ENCODE measurements around the gene SYT9.

The SYT9 gene

DNA sequence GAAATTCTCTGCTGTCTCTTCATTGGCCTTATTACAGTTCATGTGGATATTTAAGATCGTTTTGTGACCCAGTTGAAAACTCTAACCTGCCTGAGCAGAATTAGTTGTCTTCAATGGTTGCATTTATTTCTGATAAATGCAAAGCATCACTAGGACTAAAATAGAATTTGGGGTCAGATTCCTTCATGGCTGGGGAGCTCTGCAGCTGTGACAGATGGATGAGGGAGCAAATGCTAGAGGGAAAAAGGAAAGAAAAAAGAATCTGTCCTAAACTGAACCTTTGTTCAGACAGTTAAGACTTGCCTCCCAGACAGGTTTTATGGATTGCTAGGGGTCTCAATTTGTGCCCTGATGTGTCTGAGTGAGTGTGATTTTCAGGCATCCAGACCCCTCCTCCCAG is 113.0 kb downstream of the SYT9 start:
- Histone ChIP-seq H3K36me3 (ENCODE audit: control insufficient read depth in 2 of 2, insufficient read depth in 2 of 2, low read length in 2 of 2) (no peaks in the 10 kb centered on the region), H3K4me3 (ENCODE audit: low read length in 2 of 2) (no peak overlapping the region), H3K27ac (ENCODE audit: low read depth in 2 of 2, low read length in 2 of 2) (no peak overlapping the region), H3K9ac (ENCODE audit: low read depth in 1 of 2, low read length in 2 of 2) (no peak overlapping the region), H3K4me1 (ENCODE audit: control insufficient read depth in 2 of 2, insufficient read depth in 2 of 2, low read length in 2 of 2) (no peaks in the 10 kb centered on the region), H3K27me3 (ENCODE audit: control insufficient read depth in 2 of 2, insufficient read depth in 2 of 2, low read length in 2 of 2) (no peaks in the 10 kb centered on the region), H3K9me3 (ENCODE audit: control insufficient read depth in 2 of 2, low read length in 2 of 2) (no peaks in the 10 kb centered on the region)

DNA sequence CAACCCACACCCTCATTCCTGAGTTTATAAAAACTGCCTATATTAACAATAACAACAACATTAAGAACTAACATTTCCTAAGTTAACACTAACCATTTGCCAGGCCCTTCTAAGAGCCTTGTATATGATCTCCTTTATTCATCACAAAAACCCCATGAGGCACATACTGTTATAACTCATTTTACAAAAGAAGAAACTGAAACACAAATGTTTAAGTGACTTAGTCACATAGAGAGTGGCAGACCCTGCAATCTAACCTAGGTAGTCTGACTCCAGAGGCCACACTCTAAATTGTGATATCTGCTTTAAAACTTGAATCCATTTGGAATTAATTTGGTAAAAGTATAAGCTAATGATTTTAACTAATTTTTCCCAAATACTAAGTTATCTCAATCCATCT is 116.1 kb downstream of the SYT9 start:
- H3K36me3 ChIP-seq (ENCODE audit: control insufficient read depth in 2 of 2, insufficient read depth in 2 of 2, low read length in 2 of 2) = no peaks in the 10 kb centered on the region
- H3K9ac ChIP-seq (ENCODE audit: low read depth in 1 of 2, low read length in 2 of 2) = no peak overlapping the region
- H3K9me3 ChIP-seq (ENCODE audit: control insufficient read depth in 2 of 2, low read length in 2 of 2) = no peaks in the 10 kb centered on the region
- no peak overlapping the region for H3K4me3 ChIP-seq (ENCODE audit: low read length in 2 of 2)
- no peak overlapping the region for H3K27ac ChIP-seq (ENCODE audit: low read depth in 2 of 2, low read length in 2 of 2)
- no peaks in the 10 kb centered on the region for H3K27me3 ChIP-seq (ENCODE audit: control insufficient read depth in 2 of 2, insufficient read depth in 2 of 2, low read length in 2 of 2)
- no peaks in the 10 kb centered on the region for H3K4me1 ChIP-seq (ENCODE audit: control insufficient read depth in 2 of 2, insufficient read depth in 2 of 2, low read length in 2 of 2)

GRCh38 chr11:7376386-7376785 is 124.7 kb downstream of the SYT9 start:
- H3K4me3 ChIP-seq (ENCODE audit: low read length in 2 of 2) = no peak overlapping the region
- no peaks in the 10 kb centered on the region for H3K27me3 ChIP-seq (ENCODE audit: control insufficient read depth in 2 of 2, insufficient read depth in 2 of 2, low read length in 2 of 2)
- no peak overlapping the region for H3K9ac ChIP-seq (ENCODE audit: low read depth in 1 of 2, low read length in 2 of 2)
- no peaks in the 10 kb centered on the region for H3K36me3 ChIP-seq (ENCODE audit: control insufficient read depth in 2 of 2, insufficient read depth in 2 of 2, low read length in 2 of 2)
- H3K9me3 ChIP-seq (ENCODE audit: control insufficient read depth in 2 of 2, low read length in 2 of 2) = no peaks in the 10 kb centered on the region
- no peak overlapping the region for H3K27ac ChIP-seq (ENCODE audit: low read depth in 2 of 2, low read length in 2 of 2)
- H3K4me1 ChIP-seq (ENCODE audit: control insufficient read depth in 2 of 2, insufficient read depth in 2 of 2, low read length in 2 of 2) = no peaks in the 10 kb centered on the region

DNA sequence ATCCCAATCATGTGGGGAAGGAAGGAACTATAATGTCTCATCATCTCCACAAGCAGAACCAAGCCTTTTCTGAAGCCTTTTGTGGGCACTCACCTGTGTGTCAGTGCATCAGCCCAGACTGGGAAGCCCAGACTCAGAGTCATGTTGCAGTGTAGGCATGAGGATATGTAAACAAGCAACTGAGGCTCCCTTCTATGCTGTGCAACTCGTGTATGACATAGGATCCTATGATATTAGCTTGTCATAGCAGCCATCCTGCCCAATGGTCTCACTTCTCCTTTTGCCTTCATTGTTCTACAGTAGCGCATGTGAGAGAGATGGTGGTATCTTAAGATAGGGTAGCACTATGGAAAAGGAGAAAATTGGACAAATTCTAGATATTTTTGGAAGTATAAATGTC is 130.2 kb downstream of the SYT9 start:
- Histone ChIP-seq H3K9ac (ENCODE audit: low read depth in 1 of 2, low read length in 2 of 2) (no peak overlapping the region), H3K4me1 (ENCODE audit: control insufficient read depth in 2 of 2, insufficient read depth in 2 of 2, low read length in 2 of 2) (no peaks in the 10 kb centered on the region), H3K4me3 (ENCODE audit: low read length in 2 of 2) (no peak overlapping the region), H3K9me3 (ENCODE audit: control insufficient read depth in 2 of 2, low read length in 2 of 2) (no peaks in the 10 kb centered on the region), H3K27ac (ENCODE audit: low read depth in 2 of 2, low read length in 2 of 2) (no peak overlapping the region), H3K36me3 (ENCODE audit: control insufficient read depth in 2 of 2, insufficient read depth in 2 of 2, low read length in 2 of 2) (no peaks in the 10 kb centered on the region), H3K27me3 (ENCODE audit: control insufficient read depth in 2 of 2, insufficient read depth in 2 of 2, low read length in 2 of 2) (no peaks in the 10 kb centered on the region)

- H3K36me3 ChIP-seq (ENCODE audit: control insufficient read depth in 2 of 2, insufficient read depth in 2 of 2, low read length in 2 of 2) = no peaks in the 10 kb centered on the region
- no peaks in the 10 kb centered on the region for H3K9me3 ChIP-seq (ENCODE audit: control insufficient read depth in 2 of 2, low read length in 2 of 2)
- H3K4me1 ChIP-seq (ENCODE audit: control insufficient read depth in 2 of 2, insufficient read depth in 2 of 2, low read length in 2 of 2) = no peaks in the 10 kb centered on the region
- H3K27me3 ChIP-seq (ENCODE audit: control insufficient read depth in 2 of 2, insufficient read depth in 2 of 2, low read length in 2 of 2) = no peaks in the 10 kb centered on the region
- no peak overlapping the region for H3K27ac ChIP-seq (ENCODE audit: low read depth in 2 of 2, low read length in 2 of 2)
- H3K4me3 ChIP-seq (ENCODE audit: low read length in 2 of 2) = no peak overlapping the region
- H3K9ac ChIP-seq (ENCODE audit: low read depth in 1 of 2, low read length in 2 of 2) = no peak overlapping the region
Observed at GRCh38 chr11:7383406-7383805, 131.7 kb downstream of the SYT9 start.

GRCh38 chr11:7384691-7385090 is 133.0 kb downstream of the SYT9 start:
- H3K27me3 ChIP-seq (ENCODE audit: control insufficient read depth in 2 of 2, insufficient read depth in 2 of 2, low read length in 2 of 2) = no peaks in the 10 kb centered on the region
- no peaks in the 10 kb centered on the region for H3K36me3 ChIP-seq (ENCODE audit: control insufficient read depth in 2 of 2, insufficient read depth in 2 of 2, low read length in 2 of 2)
- H3K27ac ChIP-seq (ENCODE audit: low read depth in 2 of 2, low read length in 2 of 2) = no peak overlapping the region
- no peaks in the 10 kb centered on the region for H3K4me1 ChIP-seq (ENCODE audit: control insufficient read depth in 2 of 2, insufficient read depth in 2 of 2, low read length in 2 of 2)
- H3K4me3 ChIP-seq (ENCODE audit: low read length in 2 of 2) = no peak overlapping the region
- H3K9me3 ChIP-seq (ENCODE audit: control insufficient read depth in 2 of 2, low read length in 2 of 2) = no peaks in the 10 kb centered on the region
- H3K9ac ChIP-seq (ENCODE audit: low read depth in 1 of 2, low read length in 2 of 2) = no peak overlapping the region

DNA sequence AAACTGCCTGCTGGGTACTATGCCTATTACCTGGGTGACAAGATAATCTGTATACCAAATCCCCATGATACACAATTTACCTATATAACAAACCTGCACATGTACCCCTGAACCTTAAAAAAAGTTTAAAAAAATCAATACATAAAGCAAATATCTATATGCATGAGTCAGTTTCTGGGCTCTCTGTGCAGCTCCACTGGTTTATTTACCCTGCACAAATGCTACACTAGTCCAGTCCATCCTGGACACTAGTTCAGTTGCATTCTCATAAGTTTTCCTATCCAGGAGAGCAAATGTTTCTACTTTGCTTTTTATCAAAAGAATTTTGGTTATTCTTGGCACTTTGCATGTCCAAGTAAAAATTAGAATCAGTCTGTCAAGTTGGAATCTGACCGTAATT is 133.8 kb downstream of the SYT9 start:
- no peak overlapping the region for H3K27ac ChIP-seq (ENCODE audit: low read depth in 2 of 2, low read length in 2 of 2)
- no peaks in the 10 kb centered on the region for H3K9me3 ChIP-seq (ENCODE audit: control insufficient read depth in 2 of 2, low read length in 2 of 2)
- no peak overlapping the region for H3K9ac ChIP-seq (ENCODE audit: low read depth in 1 of 2, low read length in 2 of 2)
- H3K4me1 ChIP-seq (ENCODE audit: control insufficient read depth in 2 of 2, insufficient read depth in 2 of 2, low read length in 2 of 2) = no peaks in the 10 kb centered on the region
- H3K27me3 ChIP-seq (ENCODE audit: control insufficient read depth in 2 of 2, insufficient read depth in 2 of 2, low read length in 2 of 2) = no peaks in the 10 kb centered on the region
- no peaks in the 10 kb centered on the region for H3K36me3 ChIP-seq (ENCODE audit: control insufficient read depth in 2 of 2, insufficient read depth in 2 of 2, low read length in 2 of 2)
- H3K4me3 ChIP-seq (ENCODE audit: low read length in 2 of 2) = no peak overlapping the region

DNA sequence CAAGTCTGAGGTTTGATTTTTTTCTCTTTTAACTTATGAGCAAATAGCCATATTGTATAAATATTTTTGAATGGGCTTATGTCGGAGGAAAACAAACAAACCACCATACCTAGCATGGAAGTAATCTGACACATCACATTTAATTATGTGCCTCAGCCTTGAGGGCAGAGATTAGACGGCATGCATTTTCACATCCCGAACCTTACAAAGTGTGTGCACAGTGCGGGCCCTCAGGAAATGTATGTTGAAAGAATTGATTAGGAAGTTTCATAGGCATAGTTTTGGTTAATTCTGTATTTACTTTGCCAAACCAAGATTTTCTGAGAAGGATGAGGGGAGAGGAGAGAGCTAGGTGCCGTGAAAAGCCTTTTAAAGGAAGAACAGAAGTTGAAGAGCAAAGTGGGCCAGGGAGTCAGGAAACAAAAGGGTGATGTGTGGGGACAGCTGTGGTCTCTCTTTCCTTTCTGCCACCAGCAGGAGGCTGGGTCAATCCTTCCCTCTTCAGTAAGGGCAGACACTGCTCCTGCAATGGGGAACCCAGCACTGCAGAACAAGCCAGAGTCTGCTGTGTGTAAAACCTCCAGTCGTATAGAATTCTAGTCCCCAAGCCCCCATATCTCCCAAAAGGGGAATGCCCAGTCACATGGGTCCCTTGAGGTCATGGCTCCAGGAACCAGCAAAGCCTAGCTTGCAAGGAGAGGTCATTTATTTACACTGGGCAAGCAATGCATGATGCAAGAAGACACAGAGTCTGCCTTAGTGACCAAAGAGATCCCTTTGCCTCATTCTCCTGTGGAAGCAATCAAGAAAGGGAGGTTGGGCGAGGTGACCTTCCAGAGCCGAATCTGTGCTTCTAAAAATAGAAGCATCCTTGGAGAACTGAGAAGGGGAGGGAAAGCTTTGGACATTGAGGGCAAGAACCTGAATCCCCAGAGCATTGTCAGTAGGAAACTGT is 162.5 kb downstream of the SYT9 start:
- Histone ChIP-seq H3K27ac (ENCODE audit: low read depth in 2 of 2, low read length in 2 of 2) (no peak overlapping the region), H3K27me3 (ENCODE audit: control insufficient read depth in 2 of 2, insufficient read depth in 2 of 2, low read length in 2 of 2) (no peaks in the 10 kb centered on the region)

DNA sequence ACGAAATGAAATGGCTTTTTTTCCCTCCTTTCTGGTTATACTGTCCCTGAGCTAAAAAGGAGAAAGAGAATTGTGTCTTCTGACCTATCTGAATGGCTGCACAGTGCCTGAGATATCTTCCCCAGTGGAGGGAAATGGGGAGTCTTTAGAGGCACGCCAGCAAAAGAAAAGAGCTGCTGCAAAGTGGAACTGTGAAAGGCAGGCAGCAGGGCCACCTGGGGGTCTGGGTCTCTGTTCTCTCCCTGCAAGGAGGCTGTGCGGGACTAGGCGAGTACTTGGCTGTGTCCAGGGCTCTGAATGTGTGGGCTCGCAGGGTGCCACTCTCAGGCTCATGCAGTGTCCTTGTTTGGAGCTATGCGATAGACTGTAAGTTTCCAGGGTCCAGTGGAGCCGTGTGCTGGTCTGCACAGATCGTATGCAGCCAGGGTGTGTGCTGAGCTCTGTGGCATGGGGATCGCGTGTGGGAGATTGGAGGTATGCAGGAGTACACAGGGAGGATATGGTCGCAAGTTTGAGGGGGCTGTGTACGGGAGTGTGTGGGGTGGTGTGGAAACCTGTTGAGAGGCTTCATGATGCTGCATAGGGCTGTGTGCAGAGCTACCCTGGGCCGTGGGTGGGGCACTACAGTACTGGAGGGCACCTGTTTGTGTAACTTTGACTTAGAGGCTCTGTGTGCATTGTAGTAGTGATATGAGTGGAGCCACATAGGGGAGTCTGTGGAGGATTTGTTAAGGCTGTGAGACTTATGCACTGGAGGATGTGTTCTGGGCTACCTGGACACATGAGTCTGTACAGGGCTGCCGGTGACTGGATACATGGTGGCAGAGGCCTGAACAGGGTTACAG is 163.5 kb downstream of the SYT9 start:
- H3K36me3 ChIP-seq (ENCODE audit: control insufficient read depth in 2 of 2, insufficient read depth in 2 of 2, low read length in 2 of 2) = no peaks in the 10 kb centered on the region

More for the DNA sequence above, 162.5 kb downstream of the SYT9 start:
- Histone ChIP-seq H3K9me3 (ENCODE audit: control insufficient read depth in 2 of 2, low read length in 2 of 2) (no peaks in the 10 kb centered on the region), H3K9ac (ENCODE audit: low read depth in 1 of 2, low read length in 2 of 2) (no peak overlapping the region), H3K4me3 (ENCODE audit: low read length in 2 of 2) (no peak overlapping the region), H3K4me1 (ENCODE audit: control insufficient read depth in 2 of 2, insufficient read depth in 2 of 2, low read length in 2 of 2) (peaks cover 0 to 4% of the 10 kb centered on the region in 2 donors), H3K36me3 (ENCODE audit: control insufficient read depth in 2 of 2, insufficient read depth in 2 of 2, low read length in 2 of 2) (no peaks in the 10 kb centered on the region)

DNA sequence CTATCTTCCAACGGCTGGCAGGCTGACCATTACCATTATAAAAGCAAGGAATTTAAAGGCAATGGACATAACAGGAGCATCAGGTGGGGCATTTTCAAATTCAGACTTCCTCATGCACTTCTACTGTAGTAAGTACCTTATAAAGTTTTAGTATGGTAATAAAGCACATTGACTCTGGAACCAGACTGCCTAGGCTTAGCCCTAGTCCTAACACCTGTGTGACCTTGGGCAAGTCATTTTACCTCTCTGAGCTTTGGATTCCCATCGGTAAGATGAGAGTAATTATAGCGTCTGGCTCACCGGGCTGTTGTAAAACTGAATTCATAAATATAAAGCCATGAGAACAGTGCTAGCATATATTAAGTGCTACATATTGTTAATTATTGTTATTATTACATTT is 164.4 kb downstream of the SYT9 start:
- Histone ChIP-seq H3K4me3 (ENCODE audit: low read length in 2 of 2) (no peak overlapping the region), H3K4me1 (ENCODE audit: control insufficient read depth in 2 of 2, insufficient read depth in 2 of 2, low read length in 2 of 2) (peaks cover 0 to 4% of the 10 kb centered on the region in 2 donors), H3K9me3 (ENCODE audit: control insufficient read depth in 2 of 2, low read length in 2 of 2) (no peaks in the 10 kb centered on the region), H3K27ac (ENCODE audit: low read depth in 2 of 2, low read length in 2 of 2) (no peak overlapping the region), H3K9ac (ENCODE audit: low read depth in 1 of 2, low read length in 2 of 2) (no peak overlapping the region), H3K36me3 (ENCODE audit: control insufficient read depth in 2 of 2, insufficient read depth in 2 of 2, low read length in 2 of 2) (no peaks in the 10 kb centered on the region), H3K27me3 (ENCODE audit: control insufficient read depth in 2 of 2, insufficient read depth in 2 of 2, low read length in 2 of 2) (no peaks in the 10 kb centered on the region)

More for the DNA sequence above, 163.5 kb downstream of the SYT9 start:
- Histone ChIP-seq H3K27ac (ENCODE audit: low read depth in 2 of 2, low read length in 2 of 2) (no peak overlapping the region), H3K4me3 (ENCODE audit: low read length in 2 of 2) (no peak overlapping the region), H3K9ac (ENCODE audit: low read depth in 1 of 2, low read length in 2 of 2) (no peak overlapping the region), H3K4me1 (ENCODE audit: control insufficient read depth in 2 of 2, insufficient read depth in 2 of 2, low read length in 2 of 2) (peaks cover 0 to 4% of the 10 kb centered on the region in 2 donors), H3K27me3 (ENCODE audit: control insufficient read depth in 2 of 2, insufficient read depth in 2 of 2, low read length in 2 of 2) (no peaks in the 10 kb centered on the region), H3K9me3 (ENCODE audit: control insufficient read depth in 2 of 2, low read length in 2 of 2) (no peaks in the 10 kb centered on the region)

All from mucosa of rectum (tissue), 2 donors.